Measurements from ENCODE around the gene AUTS2.

AUTS2 gene

DNA sequence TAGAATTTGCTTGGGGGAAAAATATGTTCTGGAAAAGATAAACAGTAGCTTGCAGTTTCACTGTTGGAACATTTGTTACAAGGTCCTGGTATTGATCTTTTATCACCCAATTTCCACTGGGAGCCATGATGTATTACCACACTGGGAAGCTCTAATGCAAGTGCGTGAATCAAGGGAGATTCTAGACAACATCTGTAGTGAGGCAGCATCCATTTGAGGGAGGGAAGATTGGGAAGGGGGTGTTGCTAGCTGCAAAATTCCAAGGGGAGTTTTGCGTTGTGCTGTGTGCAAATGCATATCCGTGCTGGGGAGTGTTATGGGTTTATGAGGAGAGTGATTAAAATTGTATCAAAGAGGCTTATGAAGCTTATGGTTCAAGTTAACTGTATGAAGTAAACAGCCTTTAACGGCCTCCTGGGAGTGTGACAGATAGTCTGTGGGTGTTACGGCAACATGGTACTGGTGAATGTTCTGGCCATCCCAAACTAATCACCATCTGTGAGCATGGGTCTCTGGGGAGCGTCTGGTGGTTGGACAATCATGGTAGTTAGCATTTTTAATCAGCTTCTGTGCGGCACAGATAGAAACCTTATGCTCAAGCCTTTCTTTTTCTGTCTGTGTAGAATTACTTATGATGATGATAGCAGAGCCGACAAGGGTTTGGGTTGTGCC, 931.8 kb downstream of the AUTS2 start:
- Histone ChIP-seq H3K9ac (ENCODE audit: low read depth, low read length) (no peak overlapping the region), H3K27me3 (ENCODE audit: insufficient read depth, low read length) (no peaks in the 10 kb centered on the region), H3K4me3 (ENCODE audit: low read length) (no peak overlapping the region), H3K27ac (ENCODE audit: low read depth, low read length) (no peak overlapping the region), H3K4me1 (ENCODE audit: insufficient read depth, low read length) (no peaks in the 10 kb centered on the region), H3K36me3 (ENCODE audit: insufficient read depth, low read length) (no peaks in the 10 kb centered on the region), H3K9me3 (ENCODE audit: insufficient read depth, low read depth, low read length) (no peaks in the 10 kb centered on the region; the same call in 1 of the 2 replicates)
- 95% methylated on average over 8 of the region's 8 CpGs for WGBS

DNA sequence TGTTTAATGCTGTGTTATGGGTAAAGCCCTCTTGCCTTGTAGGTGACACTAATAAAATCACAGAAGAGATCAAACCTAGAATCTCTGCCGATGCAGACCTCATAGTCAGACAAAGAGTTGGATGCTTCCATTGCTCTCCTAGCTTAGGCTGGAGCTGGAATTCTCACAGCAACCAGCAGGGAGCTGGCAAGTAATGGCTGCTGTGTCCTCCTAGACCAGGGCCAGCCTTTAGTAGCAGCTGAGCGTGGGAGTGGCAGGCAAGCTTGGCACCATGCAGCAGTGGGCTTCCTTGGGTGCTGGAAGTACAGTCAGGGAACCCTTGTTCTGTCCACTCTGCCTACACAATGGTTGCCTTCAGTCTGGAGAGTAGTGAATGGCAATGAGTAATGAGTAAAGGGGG, 935.3 kb downstream of the AUTS2 start:
- H3K4me3 ChIP-seq (ENCODE audit: low read length) = no peak overlapping the region
- H3K27me3 ChIP-seq (ENCODE audit: insufficient read depth, low read length) = no peaks in the 10 kb centered on the region
- H3K27ac ChIP-seq (ENCODE audit: low read depth, low read length) = no peak overlapping the region
- no peaks in the 10 kb centered on the region for H3K4me1 ChIP-seq (ENCODE audit: insufficient read depth, low read length)
- H3K9ac ChIP-seq (ENCODE audit: low read depth, low read length) = no peak overlapping the region
- WGBS = 88% methylated on average over 2 of the region's 2 CpGs
- no peaks in the 10 kb centered on the region; the same call in 1 of the 2 replicates for H3K9me3 ChIP-seq (ENCODE audit: insufficient read depth, low read depth, low read length)
- H3K36me3 ChIP-seq (ENCODE audit: insufficient read depth, low read length) = no peaks in the 10 kb centered on the region

DNA sequence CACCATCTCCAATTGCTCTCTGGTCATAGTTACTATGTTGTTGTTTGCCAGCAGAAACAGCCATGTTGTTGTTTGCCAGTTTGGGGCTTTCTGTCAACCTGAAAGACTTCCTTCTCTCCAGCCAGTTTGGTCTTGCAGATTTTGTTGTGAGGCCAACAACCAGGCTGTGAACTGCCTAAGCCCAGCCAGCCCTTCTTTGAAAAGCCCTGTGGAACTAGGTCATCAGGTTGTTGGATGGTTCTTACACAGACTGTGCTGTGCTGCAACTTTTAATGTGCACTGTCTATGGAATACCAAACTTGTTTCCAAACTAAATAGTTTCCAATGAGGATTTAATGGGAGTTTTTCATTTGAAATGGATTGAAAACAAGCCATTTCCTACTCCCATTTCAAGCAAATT, 940.9 kb downstream of the AUTS2 start:
- no peaks in the 10 kb centered on the region for H3K27me3 ChIP-seq (ENCODE audit: insufficient read depth, low read length)
- no peaks in the 10 kb centered on the region for H3K4me1 ChIP-seq (ENCODE audit: insufficient read depth, low read length)
- no peak overlapping the region for H3K27ac ChIP-seq (ENCODE audit: low read depth, low read length)
- no peak overlapping the region for H3K4me3 ChIP-seq (ENCODE audit: low read length)
- no peaks in the 10 kb centered on the region for H3K36me3 ChIP-seq (ENCODE audit: insufficient read depth, low read length)
- no peaks in the 10 kb centered on the region for H3K9me3 ChIP-seq (ENCODE audit: insufficient read depth, low read depth, low read length)
- H3K9ac ChIP-seq (ENCODE audit: low read depth, low read length) = no peak overlapping the region

DNA sequence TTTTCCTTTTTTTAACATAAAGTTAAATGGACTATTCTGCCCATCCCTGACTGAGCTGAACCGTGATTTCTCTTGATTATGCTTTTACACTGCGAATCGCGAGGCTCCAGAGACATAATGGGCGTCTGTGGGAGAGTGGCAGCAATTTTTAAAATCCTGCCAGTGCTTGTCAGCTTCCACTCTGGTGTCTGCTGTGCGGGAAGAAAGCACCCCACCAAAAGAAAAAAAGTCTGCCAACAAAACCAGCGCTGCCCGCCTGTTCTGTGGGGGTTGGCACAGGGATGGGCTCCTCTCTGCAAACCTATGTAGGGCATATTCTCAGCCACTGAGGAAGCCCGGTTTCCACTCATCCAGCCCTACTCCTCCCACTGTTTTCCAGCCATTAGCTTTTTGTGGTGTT, 941.3 kb downstream of the AUTS2 start:
- H3K4me3 ChIP-seq (ENCODE audit: low read length) = no peak overlapping the region
- WGBS = 94% methylated on average over 9 of the region's 9 CpGs
- no peaks in the 10 kb centered on the region for H3K9me3 ChIP-seq (ENCODE audit: insufficient read depth, low read depth, low read length)
- no peak overlapping the region for H3K27ac ChIP-seq (ENCODE audit: low read depth, low read length)
- H3K27me3 ChIP-seq (ENCODE audit: insufficient read depth, low read length) = no peaks in the 10 kb centered on the region
- no peaks in the 10 kb centered on the region for H3K36me3 ChIP-seq (ENCODE audit: insufficient read depth, low read length)
- no peak overlapping the region for H3K9ac ChIP-seq (ENCODE audit: low read depth, low read length)
- H3K4me1 ChIP-seq (ENCODE audit: insufficient read depth, low read length) = no peaks in the 10 kb centered on the region

DNA sequence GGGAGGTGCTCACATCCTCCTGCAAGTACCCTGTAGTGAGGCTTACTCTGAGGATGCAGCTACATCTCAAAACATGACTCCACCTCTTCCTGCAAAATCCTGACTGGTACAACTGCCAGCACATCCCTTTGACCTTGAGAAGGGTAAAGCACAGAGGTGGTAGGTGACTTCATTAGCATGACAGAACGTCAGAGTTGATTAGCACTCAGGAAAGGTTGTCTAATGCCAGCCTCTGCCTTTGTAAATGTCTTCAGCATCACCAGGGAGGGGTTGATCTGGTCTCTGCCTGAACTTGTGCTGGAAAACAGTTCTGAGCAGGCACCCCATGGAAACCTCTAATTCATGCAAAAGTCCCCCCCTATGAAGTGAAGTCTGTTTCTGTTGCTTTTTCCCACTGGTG, 942.4 kb downstream of the AUTS2 start:
- WGBS = 34% methylated on average over 1 of the region's 1 CpG
- no peak overlapping the region for H3K4me3 ChIP-seq (ENCODE audit: low read length)
- no peaks in the 10 kb centered on the region for H3K36me3 ChIP-seq (ENCODE audit: insufficient read depth, low read length)
- no peak overlapping the region for H3K9ac ChIP-seq (ENCODE audit: low read depth, low read length)
- no peaks in the 10 kb centered on the region for H3K4me1 ChIP-seq (ENCODE audit: insufficient read depth, low read length)
- H3K27ac ChIP-seq (ENCODE audit: low read depth, low read length) = no peak overlapping the region
- no peaks in the 10 kb centered on the region for H3K9me3 ChIP-seq (ENCODE audit: insufficient read depth, low read depth, low read length)
- H3K27me3 ChIP-seq (ENCODE audit: insufficient read depth, low read length) = no peaks in the 10 kb centered on the region

DNA sequence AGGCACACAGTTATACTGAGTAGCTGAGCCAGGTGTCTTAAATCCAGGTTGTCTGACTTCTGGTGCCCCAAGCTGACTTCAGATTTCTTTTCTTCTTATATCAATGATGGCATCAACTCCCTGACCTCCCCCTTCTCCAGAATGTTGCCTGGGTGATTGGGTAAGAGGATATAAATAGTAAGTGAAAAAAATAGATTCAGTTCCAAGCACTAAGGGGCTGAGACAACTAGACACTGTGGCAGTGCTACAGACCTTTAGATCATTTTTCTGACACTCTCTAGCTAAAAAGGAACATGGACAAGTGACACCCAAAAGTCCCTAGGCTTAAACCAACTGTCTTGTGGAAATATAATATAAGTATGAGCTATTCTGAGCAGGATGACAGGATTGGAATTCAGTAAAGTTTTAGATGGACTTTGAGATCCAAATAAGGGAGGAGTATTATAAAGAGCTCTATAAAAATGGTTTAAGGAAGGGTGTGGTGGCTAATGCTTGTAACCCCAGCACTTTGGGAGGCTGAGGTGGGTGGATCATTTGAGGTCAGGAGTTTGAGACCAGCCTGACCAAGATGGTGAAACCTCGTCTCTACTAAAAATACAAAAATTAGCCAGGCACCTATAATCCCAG, 944.6 kb downstream of the AUTS2 start:
- H3K9me3 ChIP-seq (ENCODE audit: insufficient read depth, low read depth, low read length) = peaks cover 3% of the 10 kb centered on the region; the same call in 1 of the 2 replicates
- no peak overlapping the region for H3K27ac ChIP-seq (ENCODE audit: low read depth, low read length)
- H3K36me3 ChIP-seq (ENCODE audit: insufficient read depth, low read length) = no peaks in the 10 kb centered on the region
- 93% methylated on average over 1 of the region's 1 CpG for WGBS
- H3K4me1 ChIP-seq (ENCODE audit: insufficient read depth, low read length) = no peaks in the 10 kb centered on the region
- H3K9ac ChIP-seq (ENCODE audit: low read depth, low read length) = no peak overlapping the region
- H3K4me3 ChIP-seq (ENCODE audit: low read length) = no peak overlapping the region
- no peaks in the 10 kb centered on the region for H3K27me3 ChIP-seq (ENCODE audit: insufficient read depth, low read length)

DNA sequence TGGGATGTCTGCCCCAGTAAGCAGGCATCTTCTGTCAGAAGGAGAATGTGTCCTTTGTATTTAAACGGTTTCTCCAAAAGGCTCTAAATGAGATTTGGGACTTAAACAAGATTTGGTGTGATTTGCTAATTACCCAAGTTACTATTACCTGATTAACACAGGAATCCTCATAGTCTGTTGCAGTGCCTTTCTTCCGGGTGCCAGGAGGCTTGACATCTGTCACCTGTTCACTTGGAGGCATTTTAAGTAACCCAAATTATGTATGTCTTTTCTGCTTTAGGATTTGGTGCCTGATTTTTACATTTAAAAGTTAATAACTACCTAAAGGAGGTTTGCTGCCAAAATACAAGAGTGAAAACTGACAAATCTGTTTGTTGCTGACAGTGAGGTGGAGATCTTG, 945.7 kb downstream of the AUTS2 start:
- Histone ChIP-seq H3K4me1 (ENCODE audit: insufficient read depth, low read length) (no peaks in the 10 kb centered on the region), H3K36me3 (ENCODE audit: insufficient read depth, low read length) (no peaks in the 10 kb centered on the region), H3K9me3 (ENCODE audit: insufficient read depth, low read depth, low read length) (peaks cover 3% of the 10 kb centered on the region; the same call in 1 of the 2 replicates), H3K27me3 (ENCODE audit: insufficient read depth, low read length) (no peaks in the 10 kb centered on the region), H3K27ac (ENCODE audit: low read depth, low read length) (no peak overlapping the region), H3K9ac (ENCODE audit: low read depth, low read length) (no peak overlapping the region), H3K4me3 (ENCODE audit: low read length) (no peak overlapping the region)
- WGBS = 96% methylated on average over 2 of the region's 2 CpGs

DNA sequence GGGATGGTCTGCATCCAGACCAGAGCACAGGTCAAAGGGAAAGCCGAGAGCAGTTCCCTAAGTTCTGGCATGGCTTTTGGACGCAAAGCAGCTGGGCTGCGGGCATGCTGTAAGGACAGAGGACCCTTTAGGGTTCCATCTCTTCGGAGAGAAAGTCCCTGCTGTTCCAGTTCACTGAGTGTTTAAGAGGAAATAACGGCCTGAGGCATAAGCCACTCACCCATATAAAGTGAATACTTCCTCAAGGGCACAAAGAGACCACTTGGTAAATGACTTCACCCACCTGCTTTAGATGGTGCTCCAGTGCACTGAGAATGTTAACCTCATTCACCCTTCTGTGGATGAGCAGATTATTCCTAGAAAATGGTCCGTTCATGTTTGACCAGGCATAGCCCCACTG, 946.9 kb downstream of the AUTS2 start:
- no peaks in the 10 kb centered on the region for H3K36me3 ChIP-seq (ENCODE audit: insufficient read depth, low read length)
- WGBS = 89% methylated on average over 6 of the region's 6 CpGs
- H3K9ac ChIP-seq (ENCODE audit: low read depth, low read length) = no peak overlapping the region
- H3K27ac ChIP-seq (ENCODE audit: low read depth, low read length) = no peak overlapping the region
- no peaks in the 10 kb centered on the region for H3K27me3 ChIP-seq (ENCODE audit: insufficient read depth, low read length)
- peaks cover 3% of the 10 kb centered on the region; the same call in 1 of the 2 replicates for H3K9me3 ChIP-seq (ENCODE audit: insufficient read depth, low read depth, low read length)
- no peaks in the 10 kb centered on the region for H3K4me1 ChIP-seq (ENCODE audit: insufficient read depth, low read length)
- no peak overlapping the region for H3K4me3 ChIP-seq (ENCODE audit: low read length)

DNA sequence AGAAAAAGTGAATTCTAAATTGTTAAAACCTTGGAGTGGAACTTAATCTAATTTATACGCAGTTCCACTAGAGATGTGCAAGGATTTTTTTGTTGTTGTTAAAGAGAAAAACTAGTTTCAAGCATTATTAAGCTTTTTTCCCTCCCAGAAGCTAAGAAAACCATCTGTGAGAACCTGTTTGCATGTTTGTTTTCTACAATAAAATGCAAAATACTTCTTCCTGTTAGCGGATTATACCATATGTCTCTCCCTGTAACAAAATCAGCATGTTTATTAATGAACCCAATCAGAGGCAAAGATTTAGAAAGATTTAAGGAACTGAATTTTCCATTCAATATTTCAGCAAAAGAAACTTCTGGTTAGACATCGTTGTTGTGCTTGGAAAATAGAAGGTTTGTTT, 953.9 kb downstream of the AUTS2 start:
- 94% methylated on average over 3 of the region's 3 CpGs for WGBS
- Histone ChIP-seq H3K27ac (ENCODE audit: low read depth, low read length) (no peak overlapping the region), H3K4me3 (ENCODE audit: low read length) (no peak overlapping the region), H3K4me1 (ENCODE audit: insufficient read depth, low read length) (no peaks in the 10 kb centered on the region), H3K27me3 (ENCODE audit: insufficient read depth, low read length) (no peaks in the 10 kb centered on the region), H3K9ac (ENCODE audit: low read depth, low read length) (no peak overlapping the region), H3K9me3 (ENCODE audit: insufficient read depth, low read depth, low read length) (peaks cover 3% of the 10 kb centered on the region; the same call in 1 of the 2 replicates), H3K36me3 (ENCODE audit: insufficient read depth, low read length) (no peaks in the 10 kb centered on the region)

DNA sequence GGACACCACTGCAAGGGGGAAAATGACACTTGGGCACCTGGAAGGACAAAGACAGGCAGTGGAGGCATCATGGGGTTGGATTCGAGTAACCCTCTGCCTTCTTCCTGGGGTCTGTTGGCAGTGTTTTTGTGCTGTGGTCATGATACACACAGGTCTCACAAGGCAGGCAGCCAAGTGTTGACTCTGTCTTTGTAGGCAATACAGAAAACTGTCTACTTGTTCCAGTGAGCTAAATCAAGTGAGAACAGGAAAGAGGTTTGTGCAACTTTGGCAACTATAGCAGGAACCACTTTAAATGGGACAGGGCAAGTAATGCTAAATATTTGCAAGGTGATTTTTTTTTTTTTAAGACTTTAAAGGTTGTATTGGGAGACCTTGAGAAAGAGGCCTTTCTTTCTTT, 955.1 kb downstream of the AUTS2 start:
- H3K4me1 ChIP-seq (ENCODE audit: insufficient read depth, low read length) = no peaks in the 10 kb centered on the region
- 92% methylated on average over 1 of the region's 1 CpG for WGBS
- H3K27me3 ChIP-seq (ENCODE audit: insufficient read depth, low read length) = no peaks in the 10 kb centered on the region
- no peak overlapping the region for H3K4me3 ChIP-seq (ENCODE audit: low read length)
- H3K9me3 ChIP-seq (ENCODE audit: insufficient read depth, low read depth, low read length) = no peaks in the 10 kb centered on the region
- no peak overlapping the region for H3K27ac ChIP-seq (ENCODE audit: low read depth, low read length)
- no peak overlapping the region for H3K9ac ChIP-seq (ENCODE audit: low read depth, low read length)
- H3K36me3 ChIP-seq (ENCODE audit: insufficient read depth, low read length) = no peaks in the 10 kb centered on the region

DNA sequence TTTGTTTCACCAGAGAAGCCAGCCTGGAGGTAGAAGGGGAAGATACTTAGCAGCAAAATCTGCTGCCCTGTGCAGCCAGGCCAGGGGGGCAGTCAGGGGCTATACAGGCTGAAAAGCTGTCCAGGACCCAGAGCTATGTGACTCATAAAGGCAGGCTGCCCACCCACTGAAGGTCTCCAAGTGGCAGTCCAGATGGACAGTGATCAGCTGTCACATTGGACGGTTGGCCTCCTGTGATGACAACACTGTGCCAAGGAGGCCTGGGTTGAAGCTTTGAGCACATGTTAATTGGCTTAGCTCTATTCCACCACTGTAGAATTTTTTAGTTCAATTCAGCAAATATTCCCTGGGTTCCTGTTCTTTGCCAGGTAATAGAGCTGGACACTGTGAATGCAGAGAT, 956.4 kb downstream of the AUTS2 start:
- H3K36me3 ChIP-seq (ENCODE audit: insufficient read depth, low read length) = no peaks in the 10 kb centered on the region
- H3K4me1 ChIP-seq (ENCODE audit: insufficient read depth, low read length) = no peaks in the 10 kb centered on the region
- no peak overlapping the region for H3K27ac ChIP-seq (ENCODE audit: low read depth, low read length)
- WGBS = 90% methylated on average over 1 of the region's 1 CpG
- H3K27me3 ChIP-seq (ENCODE audit: insufficient read depth, low read length) = no peaks in the 10 kb centered on the region
- 0 out of 2 replicates have a peak, but pooled peaks cover 5% of the 10 kb centered on the region for H3K9me3 ChIP-seq (ENCODE audit: insufficient read depth, low read depth, low read length)
- no peak overlapping the region for H3K4me3 ChIP-seq (ENCODE audit: low read length)
- H3K9ac ChIP-seq (ENCODE audit: low read depth, low read length) = no peak overlapping the region
